Stimulated activated CD4-positive, alpha-beta T cell treated with anti-CD3 and anti-CD28 coated beads, TNF-alpha, amount 100 ng/mL, for 1 hour (primary cell): Measurements from ENCODE around the gene CSTF2T.

Experiments used
- DNase-seq, 3 donors: peaks; one replicate each; pipeline ENCODE4 v3.0.0-alpha.2; 2020; ENCODE audit warnings: low read depth in 3 of 3, low spot score in 1 of 3

Gene CSTF2T

DNA sequence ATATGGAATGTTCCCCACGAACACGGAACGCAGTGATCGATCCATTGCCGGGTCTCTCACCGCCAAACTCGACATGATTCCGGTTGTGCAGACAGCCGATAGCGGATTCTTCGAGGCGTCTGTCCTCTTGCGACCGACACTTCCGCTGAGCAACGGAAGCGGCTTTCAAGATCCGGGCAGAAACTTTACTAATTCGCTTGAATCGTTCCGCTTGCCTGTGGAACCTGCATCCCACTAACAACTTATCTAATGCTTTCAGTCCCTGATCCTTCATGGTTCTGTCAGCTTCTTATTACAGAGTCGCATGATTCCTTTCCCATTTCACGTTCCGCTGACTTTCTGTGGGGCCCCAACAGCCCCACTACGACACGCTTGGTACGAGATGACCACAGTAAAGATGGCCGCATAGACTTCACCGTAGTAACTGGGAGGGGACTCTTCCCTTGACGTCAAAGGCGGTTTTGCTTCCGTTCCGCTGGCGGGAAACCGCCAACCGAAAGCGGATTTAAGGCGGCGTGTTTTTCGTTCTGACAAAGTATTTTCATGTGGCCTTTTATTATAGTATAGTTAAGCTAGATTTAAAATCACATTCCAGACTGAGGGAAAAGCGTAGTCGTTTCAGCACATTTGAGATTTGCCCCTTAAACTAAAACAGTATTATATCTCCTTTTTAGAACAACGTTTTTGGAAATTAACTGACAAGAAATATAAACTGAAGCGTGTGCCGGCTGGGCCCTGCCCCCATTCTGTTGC lies at the start of gene CSTF2T:
Gene CSTF2T, minus strand, starts transcription at position 121 of the 753 bp plus-strand sequence. Its CDS starts 46 bp downstream, at position 75.
- peak; percentile 75 to 82 (median 82) for DNase-seq

GRCh38 chr10:51748959-51749358 lies 49.6 kb upstream of the CSTF2T start:
- no peak for DNase-seq

- DNase-seq: no peak
Observed at GRCh38 chr10:51747216-51747615, 47.8 kb upstream of the CSTF2T start.

GRCh38 chr10:51745397-51745796 lies 46.0 kb upstream of the CSTF2T start:
- no peak for DNase-seq

DNA sequence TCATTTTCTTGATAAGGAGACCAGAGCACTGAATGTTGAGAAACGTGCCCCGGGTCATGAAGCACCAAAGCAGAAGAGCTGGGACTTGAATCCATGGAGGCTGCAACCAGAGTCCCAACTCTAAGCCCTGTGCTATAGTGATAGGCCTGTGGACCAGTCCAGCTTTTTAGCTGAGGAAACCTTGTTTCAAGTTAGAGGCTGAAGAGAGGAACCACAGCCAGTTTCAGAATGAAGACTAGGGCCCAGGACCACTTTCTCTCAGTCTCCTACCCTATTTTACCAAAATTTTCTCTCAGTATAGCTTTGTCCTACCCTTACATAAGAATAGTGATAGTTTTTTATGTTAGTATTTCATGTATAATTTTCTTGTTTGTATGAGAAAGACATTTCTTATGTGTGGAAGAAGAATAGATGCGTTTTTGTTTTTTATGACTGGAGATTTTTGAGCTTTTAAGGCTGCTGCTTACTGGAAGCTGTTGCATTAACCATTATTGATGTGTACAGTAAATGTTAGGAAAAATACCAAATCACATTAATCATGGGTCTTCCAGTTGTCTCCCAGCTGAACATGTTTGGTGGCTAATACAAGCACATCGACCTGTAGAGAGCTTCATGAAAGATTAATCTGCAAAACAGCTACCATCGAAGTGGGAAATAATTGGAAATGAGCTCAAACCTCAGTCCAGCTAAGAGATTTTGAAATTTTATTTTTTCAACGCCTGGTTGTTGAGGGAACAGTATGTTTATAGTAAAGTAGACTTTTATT lies 45.0 kb upstream of the CSTF2T start:
- no peak for DNase-seq

- DNase-seq: no peak
Observed at GRCh38 chr10:51743146-51743545, 43.8 kb upstream of the CSTF2T start.

DNA sequence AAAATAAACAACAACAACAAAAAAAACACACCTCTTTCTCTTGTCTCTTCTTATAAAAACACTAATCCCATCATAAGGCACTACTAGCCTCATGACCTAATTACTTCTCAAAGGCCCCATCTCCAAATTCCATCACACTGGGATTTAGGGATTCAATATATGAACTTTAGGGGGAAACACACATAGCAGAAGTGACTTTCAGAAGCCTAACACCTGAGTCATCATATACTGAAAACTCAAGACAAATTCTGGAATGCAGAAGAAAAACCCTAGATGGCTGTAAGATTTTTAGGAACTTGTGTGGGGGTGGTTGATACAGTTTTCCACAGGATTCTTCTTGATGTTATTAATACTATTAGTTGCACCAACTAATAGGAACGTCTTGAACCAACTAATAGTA lies 33.7 kb upstream of the CSTF2T start:
- no peak for DNase-seq

- DNase-seq: no peak
Observed at GRCh38 chr10:51729822-51730555, 30.6 kb upstream of the CSTF2T start.

GRCh38 chr10:51724038-51724437 lies 24.6 kb upstream of the CSTF2T start:
- DNase-seq: no peak

DNA sequence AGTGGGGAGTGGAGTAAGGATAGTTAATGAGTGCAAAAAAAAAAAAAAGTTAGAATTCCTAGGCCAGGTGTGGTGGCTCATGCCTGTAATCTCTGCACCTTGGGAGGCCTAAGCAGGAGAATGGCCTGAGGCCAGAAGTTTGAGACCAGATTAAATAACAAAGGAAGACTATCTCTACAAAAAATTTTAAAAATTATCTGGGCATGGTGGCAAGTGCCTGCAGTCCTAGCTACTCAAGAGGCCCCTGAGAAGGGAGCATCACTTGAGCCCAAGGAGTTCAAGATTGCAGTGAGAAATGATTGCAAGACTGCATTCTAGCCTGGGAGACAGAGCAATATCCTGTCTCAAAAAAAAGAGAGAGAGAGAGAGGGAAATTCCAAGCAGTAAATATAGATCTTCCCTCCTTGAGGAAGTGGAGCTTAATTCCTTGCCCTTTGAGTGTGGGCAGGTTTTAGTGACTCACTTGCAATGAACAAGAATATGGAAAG lies 19.5 kb upstream of the CSTF2T start:
- no peak for DNase-seq

GRCh38 chr10:51716981-51717380 lies 17.6 kb upstream of the CSTF2T start:
- no peak for DNase-seq

- DNase-seq: no peak
Observed at GRCh38 chr10:51711519-51711891, 12.1 kb upstream of the CSTF2T start.

DNA sequence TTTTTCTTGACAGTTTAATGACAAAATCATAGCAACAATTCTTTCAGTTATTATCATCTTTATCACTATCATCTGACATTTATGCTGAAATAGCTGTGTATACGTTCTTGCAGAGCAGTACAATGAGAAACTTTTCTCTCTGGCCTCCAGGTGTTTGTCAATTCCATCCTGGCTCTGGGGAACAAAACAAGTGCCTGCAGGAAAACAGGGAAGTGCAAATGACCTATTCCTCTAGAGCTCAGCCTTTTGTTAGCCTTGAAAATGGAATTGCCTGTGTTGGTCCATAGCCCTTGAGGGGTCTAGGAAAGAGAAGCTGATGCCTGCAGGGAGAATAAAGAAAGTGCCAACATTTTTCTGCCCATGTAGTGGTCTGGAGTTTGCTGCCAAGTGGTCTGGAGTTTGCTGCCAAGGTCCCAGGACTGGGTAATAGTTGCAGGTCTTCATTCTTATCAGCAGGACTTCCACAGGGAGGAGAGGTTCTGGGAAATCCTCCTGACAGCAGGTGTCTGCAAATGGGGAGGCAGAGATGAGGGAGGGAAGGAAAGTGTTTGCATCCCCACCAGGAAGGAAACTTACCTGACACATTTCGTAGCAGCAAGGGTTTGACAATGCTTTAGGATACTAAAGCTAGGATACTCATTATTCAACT lies 10.1 kb upstream of the CSTF2T start:
- no peak for DNase-seq

DNA sequence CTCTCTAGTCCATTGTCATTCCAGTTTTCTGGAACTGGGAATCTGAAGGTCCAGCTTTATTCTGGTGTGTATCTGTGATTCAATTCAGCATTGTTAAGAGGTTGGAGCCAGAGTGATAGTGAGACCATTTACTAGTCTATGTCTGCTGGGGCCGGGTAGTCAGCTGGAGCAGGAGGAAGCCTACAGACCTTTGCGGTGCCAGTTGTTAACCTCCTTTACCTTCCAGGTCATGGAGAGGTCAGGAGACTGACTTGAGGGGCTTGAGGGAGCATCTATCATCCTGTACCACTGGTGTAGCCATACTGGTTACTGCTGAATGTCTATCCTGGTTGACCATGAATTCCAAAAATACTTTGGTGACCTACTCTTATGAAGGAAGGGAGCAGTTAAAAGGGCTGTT lies 9.2 kb upstream of the CSTF2T start:
- DNase-seq: no peak

- DNase-seq: no peak
Observed at GRCh38 chr10:51707821-51708424, 8.5 kb upstream of the CSTF2T start.

GRCh38 chr10:51707392-51707791 lies 8.0 kb upstream of the CSTF2T start:
- DNase-seq: no peak

- no peak for DNase-seq
Observed at GRCh38 chr10:51706225-51706624, 6.8 kb upstream of the CSTF2T start.

DNA sequence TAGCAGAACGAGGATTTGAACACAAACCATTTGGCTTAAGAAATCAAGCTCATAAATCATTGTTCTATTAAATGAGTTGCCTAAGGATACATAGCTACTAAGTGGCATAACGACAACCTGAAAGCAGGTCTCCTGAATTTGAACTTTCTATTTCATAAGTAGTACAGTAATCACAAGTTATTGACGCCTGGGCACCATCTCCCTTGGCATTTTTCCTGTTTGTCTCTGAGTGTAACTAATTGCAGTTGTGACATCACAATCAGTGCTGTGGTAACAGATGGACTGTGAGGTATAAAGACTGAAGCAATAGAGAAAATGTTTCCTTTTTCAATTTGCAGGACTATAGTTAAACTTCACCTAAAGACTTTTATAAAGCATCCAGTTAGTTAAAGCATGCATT lies 6.4 kb upstream of the CSTF2T start:
- no peak for DNase-seq

GRCh38 chr10:51700228-51700817 lies 928 bp upstream of the CSTF2T start:
- no peak for DNase-seq

DNA sequence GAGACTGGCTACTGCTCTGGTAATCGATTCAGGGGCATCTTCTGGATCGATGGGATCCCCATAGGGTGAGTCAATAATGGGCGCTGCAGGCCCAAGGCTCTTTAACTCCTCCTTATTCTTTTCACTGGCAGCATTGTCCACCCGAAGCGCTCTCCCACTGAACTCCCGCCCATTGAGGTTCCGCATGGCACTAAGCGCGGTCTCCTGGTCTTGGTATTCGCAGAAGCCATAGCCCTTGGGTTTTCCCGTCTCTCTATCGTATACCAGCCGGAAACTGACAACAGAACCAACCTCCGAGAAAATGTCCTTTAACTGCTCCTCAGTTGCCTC lies 285 bp downstream of the CSTF2T start:
- no peak for DNase-seq
